Nephron (organoid): ENCODE results near the gene ANKK1.

Experiments
- H3K27ac Mint-ChIP-seq, 3 experiments: 2 replicates each; pipeline ENCODE4 v1.8.0; 2020; ENCODE audit warnings: mixed read lengths in 3 of 3, mild to moderate bottlenecking in 2 of 3, moderate library complexity in 1 of 3
- H3K27me3 Mint-ChIP-seq: 2 replicates; pipeline ENCODE4 v1.8.0; 2021; ENCODE audit warnings: low read depth, mild to moderate bottlenecking, moderate library complexity, mixed read lengths
- H3K36me3 Mint-ChIP-seq: 2 replicates; pipeline ENCODE4 v1.8.0; 2020; ENCODE audit warnings: low read depth, mixed read lengths
- H3K4me1 Mint-ChIP-seq: 2 replicates; pipeline ENCODE4 v1.8.0; 2020; ENCODE audit warnings: mixed read lengths
- H3K4me3 Mint-ChIP-seq, 3 experiments: 2 replicates each; pipeline ENCODE4 v1.8.0; 2020; ENCODE audit warnings: mild to moderate bottlenecking in 3 of 3, mixed read lengths in 3 of 3, moderate library complexity in 2 of 3
- H3K9me3 Mint-ChIP-seq: 2 replicates; pipeline ENCODE4 v1.8.0; 2020; ENCODE audit warnings: mixed read lengths
- CTCF ChIP-seq, 3 experiments: fragments of 200-600 bp; sonication (generic); IDR thresholded peaks; one replicate each; pipeline ENCODE4 v1.5.0; 2021; ENCODE audit warnings: antibody characterized with exemption in 3 of 3; ENCODE audit not compliant: unreplicated experiment in 3 of 3

Gene ANKK1

DNA sequence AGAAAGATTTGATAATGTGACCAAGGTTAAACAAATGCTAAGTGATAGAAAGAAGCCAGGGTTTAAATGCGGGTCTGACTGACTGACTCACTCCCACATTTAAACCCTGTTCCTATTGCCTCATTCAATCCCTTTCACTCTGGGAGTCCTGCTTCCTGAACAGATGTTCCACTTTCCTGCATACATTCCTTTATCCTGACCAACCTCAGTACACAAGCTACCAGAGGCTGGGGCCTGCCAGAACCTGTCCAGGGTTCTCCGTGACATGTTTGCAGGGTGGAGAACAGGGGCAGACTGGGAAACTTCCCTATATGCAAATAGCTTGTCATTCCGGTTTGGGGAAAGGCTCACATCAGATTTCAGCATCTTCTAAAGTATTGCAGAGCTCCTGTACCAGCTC is 3.0 kb upstream of the ANKK1 start:
- Mint-ChIP-seq H3K36me3 (no peaks in the 10 kb centered on the region), H3K27ac (no peak overlapping the region), H3K9me3 (no peaks in the 10 kb centered on the region), H3K4me1 (no peaks in the 10 kb centered on the region), H3K4me3 (no peak overlapping the region), H3K27me3 (peaks cover 19% of the 10 kb centered on the region)
- TF ChIP-seq CTCF (IDR thresholded peaks at IDR 0.05; ENCODE audit: unreplicated experiment in 3 of 3), result no peak

GRCh38 chr11:113385749-113386148 is 1.8 kb upstream of the ANKK1 start:
- H3K4me1 Mint-ChIP-seq, result no peaks in the 10 kb centered on the region
- H3K27me3 Mint-ChIP-seq, result peaks cover 19% of the 10 kb centered on the region
- no peak overlapping the region for H3K27ac Mint-ChIP-seq
- no peak for TF ChIP-seq CTCF (IDR thresholded peaks at IDR 0.05; ENCODE audit: unreplicated experiment in 3 of 3)
- H3K9me3 Mint-ChIP-seq, result no peaks in the 10 kb centered on the region
- no peaks in the 10 kb centered on the region for H3K36me3 Mint-ChIP-seq
- H3K4me3 Mint-ChIP-seq, result no peak overlapping the region

GRCh38 chr11:113386866-113387265 is 713 bp upstream of the ANKK1 start:
- Mint-ChIP-seq H3K27me3 (peaks cover 19% of the 10 kb centered on the region), H3K4me3 (no peak overlapping the region), H3K9me3 (no peaks in the 10 kb centered on the region), H3K27ac (no peak overlapping the region), H3K36me3 (no peaks in the 10 kb centered on the region), H3K4me1 (no peaks in the 10 kb centered on the region)
- no peak for TF ChIP-seq CTCF (IDR thresholded peaks at IDR 0.05; ENCODE audit: unreplicated experiment in 3 of 3)

- TF ChIP-seq CTCF (IDR thresholded peaks at IDR 0.05; ENCODE audit: unreplicated experiment in 3 of 3), result no peak
- Mint-ChIP-seq H3K27ac (no peak overlapping the region), H3K4me1 (no peaks in the 10 kb centered on the region), H3K9me3 (no peaks in the 10 kb centered on the region), H3K36me3 (no peaks in the 10 kb centered on the region), H3K4me3 (no peak overlapping the region), H3K27me3 (peaks cover 28% of the 10 kb centered on the region)
Measured at GRCh38 chr11:113389272-113389671, 1.7 kb downstream of the ANKK1 start.

GRCh38 chr11:113392236-113392921 is 4.8 kb downstream of the ANKK1 start:
- Mint-ChIP-seq H3K36me3 (no peaks in the 10 kb centered on the region), H3K4me3 (no peak overlapping the region), H3K27me3 (peaks cover 11% of the 10 kb centered on the region), H3K9me3 (no peaks in the 10 kb centered on the region), H3K4me1 (no peaks in the 10 kb centered on the region), H3K27ac (no peak overlapping the region)
- TF ChIP-seq CTCF (IDR thresholded peaks at IDR 0.05; ENCODE audit: unreplicated experiment in 3 of 3), result no peak

DNA sequence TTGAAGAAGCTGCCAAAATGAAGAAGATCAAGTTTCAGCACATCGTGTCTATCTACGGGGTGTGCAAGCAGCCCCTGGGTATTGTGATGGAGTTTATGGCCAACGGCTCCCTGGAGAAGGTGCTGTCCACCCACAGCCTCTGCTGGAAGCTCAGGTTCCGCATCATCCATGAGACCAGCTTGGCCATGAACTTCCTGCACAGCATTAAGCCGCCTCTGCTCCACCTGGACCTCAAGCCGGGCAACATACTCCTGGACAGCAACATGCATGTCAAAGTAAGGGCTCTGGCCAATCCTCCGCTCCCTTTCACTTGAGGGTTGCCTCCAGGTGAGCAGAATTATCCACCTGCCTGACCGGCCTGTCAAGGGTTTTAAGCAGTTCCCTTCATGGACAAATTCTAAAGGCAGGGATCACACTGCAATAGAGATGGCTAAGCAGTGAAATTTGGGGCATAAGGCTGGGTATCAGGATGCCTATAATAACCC is 6.0 kb downstream of the ANKK1 start:
- no peak for TF ChIP-seq CTCF (IDR thresholded peaks at IDR 0.05; ENCODE audit: unreplicated experiment in 3 of 3)
- Mint-ChIP-seq H3K36me3 (no peaks in the 10 kb centered on the region), H3K27me3 (peaks cover 12% of the 10 kb centered on the region), H3K4me3 (no peak overlapping the region), H3K4me1 (no peaks in the 10 kb centered on the region), H3K9me3 (no peaks in the 10 kb centered on the region), H3K27ac (no peak overlapping the region)
